ENCODE measurements around the gene ACVR1B. TPM values are rescaled to one million over a fixed set of nuclear protein-coding genes. Genes with fewer than 3 reads are reported as not detected.
A peak's percentile ranks its signal among the peaks of the same experiment; 100 is the strongest.

Gene ACVR1B
- total and polyA plus RNA-seq, 9 of the 15 experiments (the other 6 are each of a cell fraction or from before 2014, with no cell fraction given): 0.97 to 15.1 (median 6.8) TPM

- TF ChIP-seq, protein P1, sequence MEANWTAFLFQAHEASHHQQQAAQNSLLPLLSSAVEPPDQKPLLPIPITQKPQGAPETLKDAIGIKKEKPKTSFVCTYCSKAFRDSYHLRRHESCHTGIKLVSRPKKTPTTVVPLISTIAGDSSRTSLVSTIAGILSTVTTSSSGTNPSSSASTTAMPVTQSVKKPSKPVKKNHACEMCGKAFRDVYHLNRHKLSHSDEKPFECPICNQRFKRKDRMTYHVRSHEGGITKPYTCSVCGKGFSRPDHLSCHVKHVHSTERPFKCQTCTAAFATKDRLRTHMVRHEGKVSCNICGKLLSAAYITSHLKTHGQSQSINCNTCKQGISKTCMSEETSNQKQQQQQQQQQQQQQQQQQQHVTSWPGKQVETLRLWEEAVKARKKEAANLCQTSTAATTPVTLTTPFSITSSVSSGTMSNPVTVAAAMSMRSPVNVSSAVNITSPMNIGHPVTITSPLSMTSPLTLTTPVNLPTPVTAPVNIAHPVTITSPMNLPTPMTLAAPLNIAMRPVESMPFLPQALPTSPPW (CRISPR knock-in tag; IDR thresholded peaks at IDR 0.05): peak; percentile 63
- no peak for TF ChIP-seq ZBTB49 (CRISPR knock-in tag; IDR thresholded peaks at IDR 0.05; ENCODE audit: borderline replicate concordance)
- TF ChIP-seq FOXK2 (conservative IDR thresholded peaks at IDR 0.05 in 1 of 2, IDR thresholded peaks at IDR 0.05 in 1 of 2; ENCODE audit: low read depth in 2 of 2): no peak
- TF ChIP-seq ZNF696 (CRISPR knock-in tag; conservative IDR thresholded peaks at IDR 0.05): no peak
- TF ChIP-seq BDP1 (IDR thresholded peaks at IDR 0.05; ENCODE audit: insufficient read depth, insufficient read length): no peak
- peak; percentile 82 for TF ChIP-seq EHMT2 (IDR thresholded peaks at IDR 0.05)
- no peak for TF ChIP-seq PHB2 (IDR thresholded peaks at IDR 0.05; ENCODE audit: low read depth)
- TF ChIP-seq EP300 (IDR thresholded peaks at IDR 0.05; ENCODE audit: low read length): no peak
- TF ChIP-seq NFE2 (IDR thresholded peaks at IDR 0.05; ENCODE audit: low read depth): no peak
- no peak for TF ChIP-seq STAT5B (CRISPR knock-in tag; IDR thresholded peaks at IDR 0.05)
- no peak; the same call in 1 of the 2 replicates for TF ChIP-seq ESRRA (IDR thresholded peaks at IDR 0.05; ENCODE audit: borderline replicate concordance, low read depth)
- no peak for TF ChIP-seq NONO (IDR thresholded peaks at IDR 0.05; ENCODE audit: low read depth in 2 of 2, low read length in 1 of 2)
- TF ChIP-seq REST (IDR thresholded peaks at IDR 0.05; ENCODE audit: borderline replicate concordance): peak; percentile 94
- peak; percentile 89 for TF ChIP-seq REST (CRISPR knock-in tag; IDR thresholded peaks at IDR 0.05; ENCODE audit: low read depth)
- TF ChIP-seq MYC (IDR thresholded peaks at IDR 0.05; ENCODE audit: low read depth, low read length): no peak
- TF ChIP-seq MYC (CRISPR knock-in tag; IDR thresholded peaks at IDR 0.05; ENCODE audit: borderline replicate concordance, low read depth): no peak
These were observed 90.2 kb downstream of the ACVR1B start (continued) for GRCh38 chr12:52041695-52042123.
